Immature natural killer cell (primary cell): ENCODE data around the gene GABBR2. TPM values are rescaled to one million over a fixed set of nuclear protein-coding genes. Genes with fewer than 3 reads are reported as not detected.
A peak's percentile ranks its signal among the peaks of the same experiment; 100 is the strongest.

ENCODE experiments used
- DNase-seq, 3 donors: peaks; one replicate each; pipeline ENCODE4 v3.0.0; 2022; ENCODE audit warnings: mixed read lengths in 1 of 3
- H3K27ac Mint-ChIP-seq, 6 donors: one replicate each; pipeline ENCODE4 v1.8.0; 2020; ENCODE audit warnings: mixed read lengths in 6 of 6, mild to moderate bottlenecking in 5 of 6, inconsistent platforms in 4 of 6, moderate library complexity in 3 of 6
- H3K27me3 Mint-ChIP-seq, 3 donors: one replicate each; pipeline ENCODE4 v1.8.0; 2020 to 2021; ENCODE audit warnings: low read depth in 3 of 3, mild to moderate bottlenecking in 3 of 3, mixed read lengths in 3 of 3, moderate library complexity in 3 of 3, inconsistent platforms in 1 of 3
- H3K36me3 Mint-ChIP-seq, 3 donors: one replicate each; pipeline ENCODE4 v1.8.0; 2020; ENCODE audit warnings: mixed read lengths in 3 of 3, inconsistent platforms in 2 of 3, mild to moderate bottlenecking in 2 of 3
- H3K4me1 Mint-ChIP-seq, 2 donors: one replicate each; pipeline ENCODE4 v1.8.0; 2020; ENCODE audit warnings: inconsistent platforms in 2 of 2, mild to moderate bottlenecking in 2 of 2, mixed read lengths in 2 of 2, moderate library complexity in 1 of 2
- H3K4me3 Mint-ChIP-seq, 5 donors: one replicate each; pipeline ENCODE4 v1.8.0; 2020; ENCODE audit warnings: mild to moderate bottlenecking in 5 of 5, mixed read lengths in 5 of 5, inconsistent platforms in 3 of 5, moderate library complexity in 3 of 5
- H3K9me3 Mint-ChIP-seq, 6 donors: one replicate each; pipeline ENCODE4 v1.8.0; 2020; ENCODE audit warnings: mild to moderate bottlenecking in 6 of 6, mixed read lengths in 6 of 6, inconsistent platforms in 4 of 6, moderate library complexity in 3 of 6
- polyA plus RNA-seq, 3 donors: library from polyadenylated mRNA; unstranded; fragments of 300-500 nt; fragmentation: Illumina TruSeq; gene quantifications; one replicate each; pipeline ENCODE4 v1.2.3, GENCODE V29; 2021

GABBR2 gene
- polyA plus RNA-seq, 3 donors from 2014 or later, result not detected

DNA sequence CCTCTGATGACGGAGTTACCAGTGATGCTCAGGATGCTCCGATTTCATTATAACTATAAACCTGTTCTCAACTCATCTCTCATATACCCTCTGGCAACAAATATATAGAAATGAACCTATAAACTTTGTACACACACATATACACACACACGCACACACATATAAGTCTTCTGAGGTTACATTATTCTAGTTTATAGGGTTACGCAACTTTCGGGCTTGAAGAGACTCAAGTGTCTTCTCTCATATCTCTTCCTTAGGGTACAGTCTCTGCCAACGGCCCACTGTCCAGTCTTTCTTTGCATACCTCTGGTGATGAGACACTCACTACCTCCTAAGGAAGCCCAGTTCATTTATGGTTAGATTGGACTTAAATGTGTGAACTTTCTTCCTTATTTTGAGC is 383.9 kb downstream of the GABBR2 start:
- Mint-ChIP-seq H3K4me3 (no peak overlapping the region), H3K27me3 (peaks cover 0 to 3% (median 2%) of the 10 kb centered on the region in 3 donors), H3K27ac (no peak overlapping the region)

DNA sequence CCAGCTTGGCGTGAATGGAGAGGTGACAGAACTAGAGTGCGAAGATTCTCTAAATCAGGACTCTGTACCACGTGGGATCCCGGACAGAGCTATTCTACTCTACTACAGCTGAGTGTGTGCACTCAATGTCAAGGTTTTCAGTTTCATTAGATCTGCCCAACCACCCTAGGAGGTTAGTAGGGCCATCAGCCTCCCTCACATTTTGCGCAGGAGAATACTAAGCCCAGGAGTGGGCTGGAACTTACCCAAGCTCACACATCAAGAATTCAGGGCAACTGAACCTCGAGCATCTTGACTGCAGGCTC is 385.0 kb downstream of the GABBR2 start:
- H3K36me3 Mint-ChIP-seq, result no peaks in the 10 kb centered on the region
- no peaks in the 10 kb centered on the region for H3K4me1 Mint-ChIP-seq
- H3K27ac Mint-ChIP-seq, result no peak overlapping the region
- DNase-seq, result no peak
- peaks cover 0 to 3% (median 2%) of the 10 kb centered on the region in 3 donors for H3K27me3 Mint-ChIP-seq
- H3K9me3 Mint-ChIP-seq, result no peaks in the 10 kb centered on the region
- no peak overlapping the region for H3K4me3 Mint-ChIP-seq

More for the DNA sequence above, 383.9 kb downstream of the GABBR2 start:
- H3K36me3 Mint-ChIP-seq, result no peaks in the 10 kb centered on the region
- DNase-seq, result no peak
- H3K9me3 Mint-ChIP-seq, result no peaks in the 10 kb centered on the region
- H3K4me1 Mint-ChIP-seq, result no peaks in the 10 kb centered on the region

DNA sequence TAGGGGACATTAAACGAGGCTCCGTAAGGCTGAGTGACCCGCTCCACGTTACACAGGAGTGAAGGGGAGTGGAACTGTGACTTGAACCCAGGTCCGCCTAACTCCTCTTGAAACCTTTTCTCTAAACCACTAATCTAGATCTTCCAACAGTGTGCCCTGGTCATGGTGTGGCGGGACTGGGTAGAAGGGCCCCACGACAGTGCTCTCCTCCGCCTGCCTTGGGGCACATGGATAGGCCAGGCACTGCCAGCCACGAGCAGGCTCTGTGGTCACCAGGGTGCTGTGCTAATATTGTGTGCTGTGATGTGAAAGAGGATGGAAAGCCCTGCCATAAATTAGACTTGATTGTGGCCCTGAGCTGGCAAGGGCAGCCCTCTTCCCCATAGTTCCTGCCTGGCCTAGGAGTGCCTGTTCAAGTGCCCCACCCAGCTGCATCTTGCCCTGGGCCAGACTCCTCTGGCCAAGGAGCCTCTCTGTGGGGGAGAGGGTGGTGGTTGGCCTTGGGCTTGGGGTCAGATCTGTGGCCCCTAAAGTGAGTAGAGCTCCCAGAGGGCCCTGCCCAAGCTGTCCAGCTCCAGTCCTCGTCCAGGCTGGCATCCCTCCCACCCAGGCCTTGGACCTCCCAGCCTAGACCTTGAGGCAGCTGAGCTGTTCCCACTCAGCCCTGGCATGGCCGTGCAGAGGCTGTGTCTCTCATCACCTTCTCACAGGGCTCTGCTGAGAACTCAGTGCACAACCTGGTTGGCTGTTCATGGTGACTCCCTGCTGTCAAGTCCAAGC is 385.5 kb downstream of the GABBR2 start:
- no peak for DNase-seq
- Mint-ChIP-seq H3K36me3 (no peaks in the 10 kb centered on the region), H3K4me3 (no peak overlapping the region), H3K27me3 (peaks cover 0 to 3% (median 2%) of the 10 kb centered on the region in 3 donors), H3K4me1 (no peaks in the 10 kb centered on the region), H3K9me3 (no peaks in the 10 kb centered on the region), H3K27ac (no peak overlapping the region)

DNA sequence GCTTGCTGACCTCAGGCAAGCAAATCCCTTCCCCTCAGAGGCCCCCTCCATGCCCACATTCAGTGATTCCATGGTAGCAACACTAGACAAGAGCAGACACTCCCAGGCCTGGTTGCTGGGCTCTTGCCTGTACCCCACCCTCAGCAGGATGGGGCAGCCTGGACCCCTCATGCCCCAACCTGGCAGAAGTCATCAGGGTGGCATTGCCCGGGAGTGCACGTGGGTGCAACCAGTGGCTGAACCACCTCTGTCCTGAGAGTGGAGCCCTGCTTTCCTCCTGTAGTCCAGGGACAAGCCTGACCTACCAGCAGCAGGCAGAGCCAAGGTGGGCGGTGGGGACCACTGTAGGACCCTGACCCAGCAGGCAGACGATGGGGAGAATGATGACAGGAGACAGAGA is 387.5 kb downstream of the GABBR2 start:
- peak overlapping the region in 1 of 6 donors; percentile 55 for H3K27ac Mint-ChIP-seq
- no peak overlapping the region for H3K4me3 Mint-ChIP-seq
- DNase-seq, result no peak
- no peaks in the 10 kb centered on the region for H3K4me1 Mint-ChIP-seq
- H3K27me3 Mint-ChIP-seq, result peaks cover 2 to 6% (median 5%) of the 10 kb centered on the region in 3 donors
- no peaks in the 10 kb centered on the region for H3K9me3 Mint-ChIP-seq
- H3K36me3 Mint-ChIP-seq, result no peaks in the 10 kb centered on the region

DNA sequence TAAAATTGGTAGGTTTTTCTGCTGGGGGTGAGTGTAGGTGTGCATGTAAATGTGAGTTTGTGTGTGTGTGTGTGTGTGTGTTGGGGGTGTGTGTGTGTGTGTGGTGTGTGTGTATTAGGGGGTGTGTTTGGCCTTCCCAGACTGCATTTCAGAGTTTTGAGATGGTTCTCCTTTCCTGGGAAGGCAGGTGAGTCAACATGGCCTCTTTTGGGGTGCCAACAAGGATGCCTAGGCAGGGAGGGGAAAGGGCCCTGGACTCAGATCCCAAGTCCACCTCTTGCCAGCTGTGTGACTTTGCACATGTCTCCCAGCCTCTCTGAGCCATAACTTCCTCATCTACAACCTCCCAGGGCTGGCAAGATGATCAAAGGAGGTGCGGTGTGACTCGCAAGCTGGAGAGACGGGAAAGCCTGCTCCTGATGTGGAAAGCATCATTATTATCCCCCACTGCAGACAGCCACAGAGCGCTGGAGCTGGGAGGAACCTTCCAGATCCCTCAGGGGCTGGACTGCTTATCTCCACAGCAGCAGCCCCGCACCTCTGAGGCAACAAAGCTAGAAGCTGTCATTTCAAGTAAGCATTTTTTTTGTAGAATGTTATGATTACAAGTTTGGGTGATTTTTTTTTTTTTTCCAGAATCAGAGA is 389.8 kb downstream of the GABBR2 start:
- Mint-ChIP-seq H3K36me3 (no peaks in the 10 kb centered on the region), H3K9me3 (no peaks in the 10 kb centered on the region), H3K27me3 (peaks cover 4 to 9% (median 5%) of the 10 kb centered on the region in 3 donors), H3K4me1 (no peaks in the 10 kb centered on the region), H3K4me3 (no peak overlapping the region), H3K27ac (no peak overlapping the region)
- DNase-seq, result no peak

DNA sequence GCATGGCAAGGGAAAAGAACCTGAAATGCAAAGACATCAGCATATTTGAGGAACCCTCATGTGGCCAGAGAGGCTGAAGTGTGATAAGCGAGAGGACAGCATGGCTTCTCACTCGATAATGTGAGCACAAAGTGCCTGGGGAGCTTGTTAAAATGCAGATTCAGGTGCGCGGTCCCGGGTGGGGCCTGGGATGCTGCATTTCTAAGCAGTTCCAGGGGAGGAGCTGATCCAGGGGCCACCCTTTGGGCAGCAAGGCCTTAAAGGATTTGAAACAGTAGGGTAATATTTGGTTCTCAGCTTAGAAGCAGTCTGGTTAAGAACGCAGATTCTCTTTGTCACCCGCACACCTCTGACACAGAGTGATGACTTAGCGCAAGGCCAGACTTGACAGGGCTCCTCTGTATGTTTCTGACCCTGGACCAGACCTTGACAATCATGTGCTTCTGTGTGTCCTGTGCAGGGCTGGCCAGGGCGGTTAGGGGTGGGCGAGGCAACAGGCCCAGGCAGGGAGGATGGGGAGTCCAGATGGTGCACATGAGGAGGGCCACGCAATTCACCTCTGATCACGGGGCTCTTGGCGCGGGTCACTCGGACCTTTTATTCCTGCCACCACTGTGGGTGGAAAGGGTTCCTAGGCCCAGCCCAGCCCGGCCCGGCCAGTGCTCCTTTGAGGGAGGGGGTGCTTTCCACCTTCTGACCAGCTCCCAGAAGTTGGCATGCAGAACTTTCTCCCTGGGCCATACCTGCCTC is 390.5 kb downstream of the GABBR2 start:
- Mint-ChIP-seq H3K27me3 (peaks cover 4 to 10% (median 5%) of the 10 kb centered on the region in 3 donors), H3K9me3 (no peaks in the 10 kb centered on the region), H3K4me1 (no peaks in the 10 kb centered on the region), H3K4me3 (no peak overlapping the region), H3K36me3 (no peaks in the 10 kb centered on the region), H3K27ac (no peak overlapping the region)
- no peak for DNase-seq

DNA sequence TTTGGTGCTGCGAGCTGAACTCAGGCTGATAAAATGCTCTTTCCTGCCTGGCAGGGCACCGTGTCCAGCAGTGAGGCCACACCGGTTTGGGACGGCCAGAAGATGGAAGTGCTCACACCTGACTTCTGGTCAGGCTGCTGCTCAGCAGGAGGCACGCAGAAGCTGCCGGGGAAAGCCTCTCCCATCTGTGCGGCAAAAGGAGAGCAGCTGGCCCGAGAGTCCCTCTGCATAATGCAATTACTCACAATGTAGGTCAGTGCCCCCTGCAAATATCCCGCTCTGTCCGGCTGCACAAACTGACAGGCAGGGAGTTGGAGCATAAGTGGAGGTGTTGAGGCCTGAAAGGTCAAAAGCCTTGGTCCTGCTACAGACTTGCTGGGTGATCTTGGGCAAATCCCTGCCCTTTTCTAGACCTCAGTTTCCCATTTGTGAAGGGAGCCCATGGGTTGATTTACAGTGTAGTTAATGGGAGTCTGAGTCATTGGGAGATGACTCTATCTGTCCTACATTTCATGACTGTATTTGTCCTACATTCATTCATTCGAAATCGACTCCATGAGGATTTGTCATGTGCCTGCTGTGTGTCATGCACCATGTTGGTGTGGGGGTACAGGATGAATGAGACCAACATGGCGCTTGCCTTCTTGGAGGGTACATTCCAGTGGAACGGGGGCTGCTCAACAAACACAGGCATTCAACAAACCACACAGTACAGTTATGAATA is 391.4 kb downstream of the GABBR2 start:
- no peaks in the 10 kb centered on the region for H3K4me1 Mint-ChIP-seq
- no peaks in the 10 kb centered on the region for H3K9me3 Mint-ChIP-seq
- H3K4me3 Mint-ChIP-seq, result no peak overlapping the region
- no peak for DNase-seq
- peaks cover 4 to 9% (median 6%) of the 10 kb centered on the region in 3 donors for H3K27me3 Mint-ChIP-seq
- H3K27ac Mint-ChIP-seq, result no peak overlapping the region
- no peaks in the 10 kb centered on the region for H3K36me3 Mint-ChIP-seq

DNA sequence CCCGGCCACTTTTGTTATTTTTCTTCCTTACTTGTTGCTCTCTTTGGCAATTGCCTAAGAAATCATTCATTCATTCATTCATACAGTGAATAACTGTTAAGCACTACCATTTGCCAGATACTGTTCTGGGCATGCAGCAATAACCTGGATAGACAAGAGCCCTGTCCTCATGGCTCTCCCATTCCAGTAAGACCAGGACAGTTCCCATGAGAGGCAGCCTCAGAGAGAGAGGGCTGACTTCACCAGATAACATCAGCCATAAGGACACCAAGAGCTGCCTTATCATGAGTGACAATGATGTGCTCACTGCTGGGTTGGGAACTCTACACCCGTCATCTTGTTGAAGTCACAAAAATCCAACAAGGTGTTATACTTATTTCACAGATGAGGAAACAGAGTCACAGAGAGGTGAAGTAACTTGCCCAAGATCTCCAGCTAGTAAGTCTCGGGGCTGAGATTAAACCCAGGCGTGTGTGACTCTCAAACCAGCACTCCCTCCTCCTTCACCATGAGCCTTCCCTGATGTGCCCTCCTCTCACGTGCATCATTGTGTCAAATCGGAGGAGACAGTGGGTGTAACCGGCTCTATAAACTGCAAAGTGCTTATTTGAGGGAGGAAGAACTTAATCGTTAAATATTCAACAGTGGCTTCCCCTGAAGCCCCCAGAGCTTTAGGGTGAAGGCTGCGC is 392.1 kb downstream of the GABBR2 start:
- Mint-ChIP-seq H3K4me1 (no peaks in the 10 kb centered on the region), H3K4me3 (no peak overlapping the region), H3K27ac (no peak overlapping the region), H3K36me3 (no peaks in the 10 kb centered on the region), H3K9me3 (no peaks in the 10 kb centered on the region), H3K27me3 (peaks cover 6 to 7% (median 7%) of the 10 kb centered on the region in 3 donors)
- no peak for DNase-seq

DNA sequence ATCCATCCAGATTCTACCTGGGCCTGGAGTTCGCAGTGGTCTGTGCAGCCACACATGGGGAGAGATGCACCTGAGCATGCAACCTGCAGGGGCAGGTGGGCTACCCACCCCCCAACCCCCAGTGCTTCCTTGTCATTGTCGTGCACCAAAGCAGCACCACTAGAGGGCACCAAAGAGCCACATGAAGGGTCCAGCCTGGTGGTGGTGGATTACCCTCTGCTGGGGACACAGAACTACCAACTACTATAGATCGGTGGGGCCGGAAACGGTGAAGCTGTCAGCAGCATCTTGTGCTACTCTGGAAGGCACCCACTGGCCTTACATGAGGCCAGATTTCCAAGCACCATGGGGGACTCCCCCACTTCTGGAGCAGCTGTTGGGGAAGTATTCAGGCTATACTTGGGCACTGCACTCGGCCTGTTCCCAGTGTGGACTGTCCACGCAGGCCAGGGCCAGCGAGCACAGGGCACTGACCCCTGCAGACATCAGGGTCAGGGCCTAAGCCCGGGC is 393.1 kb downstream of the GABBR2 start:
- Mint-ChIP-seq H3K9me3 (no peaks in the 10 kb centered on the region), H3K4me1 (no peaks in the 10 kb centered on the region), H3K36me3 (no peaks in the 10 kb centered on the region), H3K4me3 (no peak overlapping the region), H3K27me3 (peaks cover 6 to 7% (median 7%) of the 10 kb centered on the region in 3 donors), H3K27ac (no peak overlapping the region)
- DNase-seq, result peak; percentile 55 to 68 (median 63)

DNA sequence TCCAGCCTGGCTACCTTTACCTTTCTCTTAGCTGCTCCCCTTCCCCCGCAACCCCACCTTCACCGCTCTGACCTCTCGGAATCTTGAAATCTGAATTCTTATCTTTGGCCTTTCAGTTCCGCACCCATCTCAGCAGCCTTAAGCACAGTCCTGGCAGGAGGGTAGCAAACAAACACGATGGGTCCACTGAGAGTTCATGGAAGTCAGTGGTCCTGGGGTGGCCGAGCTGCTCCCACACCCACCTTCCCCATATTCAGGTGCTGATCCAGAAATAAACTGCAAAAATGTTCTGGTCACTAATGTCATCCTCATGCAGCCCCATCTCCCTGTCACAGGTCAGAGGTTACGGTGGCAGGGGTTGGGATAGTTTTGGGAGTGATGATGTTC is 393.7 kb downstream of the GABBR2 start:
- Mint-ChIP-seq H3K9me3 (no peaks in the 10 kb centered on the region), H3K36me3 (no peaks in the 10 kb centered on the region), H3K27me3 (peaks cover 6 to 7% (median 7%) of the 10 kb centered on the region in 3 donors), H3K27ac (no peak overlapping the region), H3K4me1 (no peaks in the 10 kb centered on the region), H3K4me3 (no peak overlapping the region)
- no peak for DNase-seq

DNA sequence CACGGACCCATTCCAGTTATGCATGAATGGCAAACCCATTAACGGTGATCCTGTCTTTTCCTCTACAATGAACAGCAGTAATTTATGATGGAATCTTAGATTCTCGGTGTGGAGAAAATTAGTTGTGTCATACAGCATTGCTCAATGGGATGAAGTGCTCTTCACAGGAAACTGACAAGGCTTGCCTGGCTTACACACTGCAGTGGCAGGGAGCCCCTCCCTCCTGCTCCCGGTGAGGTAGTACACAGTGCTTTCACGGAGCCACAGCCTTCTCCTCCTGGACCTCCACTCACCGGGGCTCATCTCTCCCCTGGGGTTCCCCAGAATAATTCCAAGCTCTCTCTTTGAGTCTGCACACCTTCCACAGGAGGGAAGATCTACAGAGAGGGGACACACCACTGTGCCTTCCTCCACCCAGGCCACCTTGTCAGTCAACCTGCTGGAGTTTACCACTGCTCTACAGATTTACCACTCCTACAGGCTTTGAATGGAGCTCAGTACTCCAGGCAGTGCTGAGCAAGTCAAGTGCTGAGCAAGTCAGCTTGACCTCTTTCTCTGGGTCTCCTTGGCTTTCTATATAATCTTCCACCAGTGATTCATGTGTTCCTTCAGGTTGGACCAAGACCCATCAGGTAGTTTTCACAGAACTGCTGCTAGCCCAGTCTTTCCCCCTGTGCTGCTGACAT is 394.2 kb downstream of the GABBR2 start:
- Mint-ChIP-seq H3K9me3 (no peaks in the 10 kb centered on the region), H3K27me3 (peaks cover 6 to 7% (median 7%) of the 10 kb centered on the region in 3 donors), H3K27ac (no peak overlapping the region), H3K4me1 (no peaks in the 10 kb centered on the region), H3K4me3 (no peak overlapping the region), H3K36me3 (no peaks in the 10 kb centered on the region)
- no peak for DNase-seq

DNA sequence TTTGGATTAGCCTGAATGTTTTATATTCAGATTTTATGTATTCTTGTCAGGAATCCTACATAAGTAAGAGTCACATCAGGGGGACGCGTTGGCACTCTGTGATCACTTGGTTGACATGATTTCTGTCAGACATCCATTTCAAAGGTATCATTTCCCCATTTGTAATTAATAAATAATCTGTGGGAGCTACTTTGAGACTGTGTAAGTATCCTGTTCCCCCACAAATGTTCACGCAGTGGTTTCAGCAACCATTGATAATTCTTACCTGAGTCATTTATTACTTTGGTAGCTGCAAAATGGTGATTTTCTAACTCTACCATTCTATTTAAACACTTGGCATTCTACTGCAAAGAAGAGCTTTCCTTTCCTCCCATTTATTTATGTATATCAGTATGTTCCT is 396.4 kb downstream of the GABBR2 start:
- no peak for DNase-seq
- H3K4me3 Mint-ChIP-seq, result no peak overlapping the region
- H3K9me3 Mint-ChIP-seq, result no peaks in the 10 kb centered on the region
- no peaks in the 10 kb centered on the region for H3K4me1 Mint-ChIP-seq
- H3K27me3 Mint-ChIP-seq, result peaks cover 3 to 7% (median 7%) of the 10 kb centered on the region in 3 donors
- H3K36me3 Mint-ChIP-seq, result no peaks in the 10 kb centered on the region
- H3K27ac Mint-ChIP-seq, result no peak overlapping the region

DNA sequence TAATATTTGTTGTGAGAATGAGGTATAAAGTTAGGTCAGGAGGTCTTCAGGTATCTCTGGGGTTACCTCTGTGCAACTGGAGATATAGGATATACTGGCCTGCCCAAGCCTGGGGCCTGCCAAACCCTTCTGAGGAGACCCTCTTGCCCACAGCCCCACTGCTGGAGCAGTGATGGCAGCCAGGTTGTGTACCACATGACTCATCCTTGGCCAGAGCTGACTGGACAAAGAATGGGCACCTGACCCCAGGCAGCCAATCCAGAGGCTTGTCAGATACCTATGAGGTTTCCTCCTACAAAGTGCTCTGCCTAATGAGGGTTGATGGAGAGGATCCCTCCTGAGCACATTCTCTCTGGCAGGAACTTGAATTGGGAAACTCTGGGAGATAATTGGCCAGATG is 397.2 kb downstream of the GABBR2 start:
- H3K4me3 Mint-ChIP-seq, result no peak overlapping the region
- H3K9me3 Mint-ChIP-seq, result no peaks in the 10 kb centered on the region

More for the DNA sequence above, 397.2 kb downstream of the GABBR2 start:
- H3K4me1 Mint-ChIP-seq, result no peaks in the 10 kb centered on the region
- H3K27me3 Mint-ChIP-seq, result peaks cover 3 to 8% (median 7%) of the 10 kb centered on the region in 3 donors
- DNase-seq, result no peak
- H3K36me3 Mint-ChIP-seq, result no peaks in the 10 kb centered on the region
- H3K27ac Mint-ChIP-seq, result no peak overlapping the region
